Activated CD8-positive, alpha-beta memory T cell treated with anti-CD3 and anti-CD28 coated beads, Interleukin-2, amount 50 U/mL, for 48 hours (primary cell): Measurements from ENCODE around the gene C1orf159.

Experiments
- DNase-seq: peaks from one replicate; pipeline ENCODE4 v3.0.0-alpha.2; 2020

Gene C1orf159

GRCh38 chr1:1090424-1091343, 25.2 kb downstream of the C1orf159 start:
- peak; percentile 50 for DNase-seq

- no peak for DNase-seq
Measured at GRCh38 chr1:1089731-1090423, 26.0 kb downstream of the C1orf159 start.

GRCh38 chr1:1088801-1089680, 26.8 kb downstream of the C1orf159 start:
- no peak for DNase-seq

- DNase-seq = no peak
Measured at GRCh38 chr1:1088029-1088800, 27.7 kb downstream of the C1orf159 start.

GRCh38 chr1:1087351-1088028, 28.4 kb downstream of the C1orf159 start:
- no peak for DNase-seq

- DNase-seq = no peak
Measured at GRCh38 chr1:1086911-1087341, 29.0 kb downstream of the C1orf159 start.

- DNase-seq = no peak
Measured at GRCh38 chr1:1085911-1086841, 29.7 kb downstream of the C1orf159 start.

- no peak for DNase-seq
Measured at GRCh38 chr1:1085171-1085841, 30.6 kb downstream of the C1orf159 start.

GRCh38 chr1:1084372-1085170, 31.3 kb downstream of the C1orf159 start:
- no peak for DNase-seq

GRCh38 chr1:1083416-1084371, 32.2 kb downstream of the C1orf159 start:
- no peak for DNase-seq

- no peak for DNase-seq
Measured at GRCh38 chr1:1082776-1083415, 33.0 kb downstream of the C1orf159 start.

- no peak for DNase-seq
Measured at GRCh38 chr1:1082239-1082775, 33.6 kb downstream of the C1orf159 start.

GRCh38 chr1:1081311-1082238, 34.3 kb downstream of the C1orf159 start:
- no peak for DNase-seq

GRCh38 chr1:1080951-1081310, 35.0 kb downstream of the C1orf159 start:
- DNase-seq = no peak

- peak; percentile 66 for DNase-seq
Measured at GRCh38 chr1:1080122-1080757, 35.6 kb downstream of the C1orf159 start.
